Liver (tissue), 3 donors: Measurements from ENCODE around the gene FREM1.

Experiments
- GABPA ChIP-seq, 2 donors: IDR thresholded peaks in 1 of 2; conservative IDR thresholded peaks in 1 of 2; 2 replicates each; pipeline ENCODE4 v1.6.1; 2016; ENCODE audit warnings: antibody characterized with exemption in 2 of 2, mild to moderate bottlenecking in 1 of 2, moderate library complexity in 1 of 2
- JUND ChIP-seq, 2 donors: IDR thresholded peaks; 2 replicates each; pipeline ENCODE4 v1.6.1; 2016; ENCODE audit warnings: antibody characterized with exemption in 2 of 2
- RAD21 ChIP-seq, 2 donors: IDR thresholded peaks; 2 replicates each; pipeline ENCODE4 v1.6.1; 2016; ENCODE audit warnings: antibody characterized with exemption in 2 of 2, mild to moderate bottlenecking in 2 of 2
- REST ChIP-seq: IDR thresholded peaks from 2 replicates; pipeline ENCODE4 v1.6.1; 2016; ENCODE audit warnings: antibody characterized with exemption, mild to moderate bottlenecking
- SP1 ChIP-seq: IDR thresholded peaks from 2 replicates; pipeline ENCODE4 v1.6.1; 2018; ENCODE audit warnings: antibody characterized with exemption, mild to moderate bottlenecking
- YY1 ChIP-seq: IDR thresholded peaks from 2 replicates; pipeline ENCODE4 v1.6.1; 2016; ENCODE audit warnings: antibody characterized with exemption, mild to moderate bottlenecking
- TF ChIP-seq, protein P1 (sequence below): fragments of 150-350 bp; IDR thresholded peaks from 2 replicates; pipeline ENCODE4 v1.5.1; 2017; ENCODE audit warnings: improper control_type of control experiment, low read depth, low read length; ENCODE audit not compliant: missing input control
- TF ChIP-seq, protein P2 (sequence below): IDR thresholded peaks from 2 replicates; pipeline ENCODE4 v1.6.1; 2016; ENCODE audit warnings: antibody characterized with exemption
- donor health status: healthy.
- donor health status: healthy.

GRCh38 chr9:14824481-14824880 lies 85.7 kb downstream of the FREM1 start:
- TF ChIP-seq JUND (IDR thresholded peaks at IDR 0.05) (no peak), GABPA (IDR thresholded peaks at IDR 0.05 in 1 of 2, conservative IDR thresholded peaks at IDR 0.05 in 1 of 2) (no peak), REST (no peak), RAD21 (IDR thresholded peaks at IDR 0.05) (no peak), YY1 (no peak), SP1 (no peak)
- TF ChIP-seq, protein P1, sequence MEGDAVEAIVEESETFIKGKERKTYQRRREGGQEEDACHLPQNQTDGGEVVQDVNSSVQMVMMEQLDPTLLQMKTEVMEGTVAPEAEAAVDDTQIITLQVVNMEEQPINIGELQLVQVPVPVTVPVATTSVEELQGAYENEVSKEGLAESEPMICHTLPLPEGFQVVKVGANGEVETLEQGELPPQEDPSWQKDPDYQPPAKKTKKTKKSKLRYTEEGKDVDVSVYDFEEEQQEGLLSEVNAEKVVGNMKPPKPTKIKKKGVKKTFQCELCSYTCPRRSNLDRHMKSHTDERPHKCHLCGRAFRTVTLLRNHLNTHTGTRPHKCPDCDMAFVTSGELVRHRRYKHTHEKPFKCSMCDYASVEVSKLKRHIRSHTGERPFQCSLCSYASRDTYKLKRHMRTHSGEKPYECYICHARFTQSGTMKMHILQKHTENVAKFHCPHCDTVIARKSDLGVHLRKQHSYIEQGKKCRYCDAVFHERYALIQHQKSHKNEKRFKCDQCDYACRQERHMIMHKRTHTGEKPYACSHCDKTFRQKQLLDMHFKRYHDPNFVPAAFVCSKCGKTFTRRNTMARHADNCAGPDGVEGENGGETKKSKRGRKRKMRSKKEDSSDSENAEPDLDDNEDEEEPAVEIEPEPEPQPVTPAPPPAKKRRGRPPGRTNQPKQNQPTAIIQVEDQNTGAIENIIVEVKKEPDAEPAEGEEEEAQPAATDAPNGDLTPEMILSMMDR: no peak
- TF ChIP-seq, protein P2, sequence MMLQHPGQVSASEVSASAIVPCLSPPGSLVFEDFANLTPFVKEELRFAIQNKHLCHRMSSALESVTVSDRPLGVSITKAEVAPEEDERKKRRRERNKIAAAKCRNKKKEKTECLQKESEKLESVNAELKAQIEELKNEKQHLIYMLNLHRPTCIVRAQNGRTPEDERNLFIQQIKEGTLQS: no peak
